Astrocyte (in vitro differentiated cells and primary cell): ENCODE measurements around the gene BMF. TPM values are rescaled to one million over a fixed set of nuclear protein-coding genes. Genes with fewer than 3 reads are reported as not detected.

Source experiments
- DNase-seq: peaks from one replicate; pipeline ENCODE4 v3.0.0-alpha.2; 2010; ENCODE audit warnings: low read depth
- FAIRE-seq: peaks from 2 replicates; lab custom pipeline; 2011; peaks lifted over from hg19 to GRCh38; lab: Jason Lieb, UNC
- H2AFZ ChIP-seq: 2 replicates; pipeline ENCODE4 v1.6.0; 2012; ENCODE audit warnings: low read depth, low read length, inconsistent platforms
- H3K27ac ChIP-seq: 2 replicates; pipeline ENCODE4 v1.5.1; 2011; ENCODE audit warnings: low read depth, low read length, inconsistent platforms
- H3K27me3 ChIP-seq: 2 replicates; pipeline ENCODE4 v1.6.0; 2011; ENCODE audit warnings: low read length, inconsistent platforms; ENCODE audit not compliant: insufficient read depth
- H3K36me3 ChIP-seq: 2 replicates; pipeline ENCODE4 v1.5.1; 2011; ENCODE audit warnings: low read length, inconsistent platforms; ENCODE audit not compliant: insufficient read depth
- H3K4me1 ChIP-seq: 2 replicates; pipeline ENCODE4 v1.5.1; 2011; ENCODE audit warnings: low read length, inconsistent platforms; ENCODE audit not compliant: insufficient read depth
- H3K4me2 ChIP-seq: 2 replicates; pipeline ENCODE4 v1.6.0; 2012; ENCODE audit warnings: low read length, inconsistent platforms
- H3K4me3 ChIP-seq: 2 replicates; pipeline ENCODE4 v1.5.1; 2011; ENCODE audit warnings: low read depth, mild to moderate bottlenecking, low read length, inconsistent platforms; ENCODE audit not compliant: insufficient read depth
- H3K79me2 ChIP-seq: 2 replicates; pipeline ENCODE4 v1.6.0; 2012; ENCODE audit warnings: mild to moderate bottlenecking, low read length, inconsistent platforms; ENCODE audit not compliant: insufficient read depth
- H3K9ac ChIP-seq: 2 replicates; pipeline ENCODE4 v1.6.0; 2012; ENCODE audit warnings: mild to moderate bottlenecking, low read length, inconsistent platforms
- H3K9me3 ChIP-seq: 2 replicates; pipeline ENCODE4 v1.5.1; 2012; ENCODE audit warnings: low read depth, mild to moderate bottlenecking, low read length, inconsistent platforms; ENCODE audit not compliant: insufficient read depth
- H4K20me1 ChIP-seq: 2 replicates; pipeline ENCODE4 v1.6.0; 2012; ENCODE audit warnings: low read length, inconsistent platforms; ENCODE audit not compliant: insufficient read depth
- H3K27ac Mint-ChIP-seq: one replicate; pipeline ENCODE4 v1.8.0; 2021; ENCODE audit warnings: mild to moderate bottlenecking, mixed read lengths; ENCODE audit not compliant: unreplicated experiment
- H3K27me3 Mint-ChIP-seq: one replicate; pipeline ENCODE4 v1.8.0; 2021; ENCODE audit warnings: low read depth, mixed read lengths; ENCODE audit not compliant: unreplicated experiment
- H3K36me3 Mint-ChIP-seq: one replicate; pipeline ENCODE4 v1.8.0; 2021; ENCODE audit warnings: low read depth, mixed read lengths; ENCODE audit not compliant: unreplicated experiment
- H3K4me1 Mint-ChIP-seq: one replicate; pipeline ENCODE4 v1.8.0; 2021; ENCODE audit warnings: low read depth, mixed read lengths; ENCODE audit not compliant: unreplicated experiment
- H3K4me3 Mint-ChIP-seq: one replicate; pipeline ENCODE4 v1.8.0; 2021; ENCODE audit warnings: mild to moderate bottlenecking, moderate library complexity, mixed read lengths; ENCODE audit not compliant: unreplicated experiment
- H3K9me3 Mint-ChIP-seq: one replicate; pipeline ENCODE4 v1.8.0; 2021; ENCODE audit warnings: mild to moderate bottlenecking, mixed read lengths; ENCODE audit not compliant: unreplicated experiment
- CTCF ChIP-seq: IDR thresholded peaks from 2 replicates; pipeline ENCODE4 v1.5.1; 2011; ENCODE audit warnings: low read depth, mild to moderate bottlenecking, inconsistent platforms, low read length, moderate library complexity; ENCODE audit not compliant: insufficient read depth
- EZH2 ChIP-seq: IDR thresholded peaks from 2 replicates; pipeline ENCODE4 v1.6.1; 2012; ENCODE audit warnings: mild to moderate bottlenecking, low read length, inconsistent platforms; ENCODE audit not compliant: insufficient read depth
- total RNA-seq: library from RNA; stranded (reverse); gene quantifications from 2 replicates; pipeline ENCODE4 v1.2.1, GENCODE V29; 2021

Gene BMF
- total RNA-seq, 1 donor from 2014 or later, result 31.8 TPM

- Mint-ChIP-seq H3K9me3 (no peaks in the 10 kb centered on the region), H3K4me1 (peaks cover 9% of the 10 kb centered on the region), H3K4me3 (no peak overlapping the region), H3K36me3 (no peaks in the 10 kb centered on the region), H3K27me3 (no peaks in the 10 kb centered on the region), H3K27ac (no peak overlapping the region)
- no peak overlapping the region for H3K9ac ChIP-seq
- no peak overlapping the region for H3K4me3 ChIP-seq
- no peak overlapping the region for H3K27ac ChIP-seq
- FAIRE-seq (no peak), DNase-seq (no peak)
- no peaks in the 10 kb centered on the region for H4K20me1 ChIP-seq
- no peak overlapping the region for H3K4me2 ChIP-seq
- no peak for TF ChIP-seq CTCF
- no peak for TF ChIP-seq EZH2
- H3K9me3 ChIP-seq, result no peaks in the 10 kb centered on the region
- no peaks in the 10 kb centered on the region for H3K36me3 ChIP-seq
- peaks cover 10% of the 10 kb centered on the region for H3K4me1 ChIP-seq
- H3K79me2 ChIP-seq, result no peaks in the 10 kb centered on the region
- H2AFZ ChIP-seq, result no peak overlapping the region
- no peaks in the 10 kb centered on the region for H3K27me3 ChIP-seq
These were observed 36.3 kb downstream of the BMF start for GRCh38 chr15:40072216-40072990.

- no peaks in the 10 kb centered on the region for H3K36me3 ChIP-seq
- TF ChIP-seq CTCF (no peak), EZH2 (no peak)
- Mint-ChIP-seq H3K9me3 (no peaks in the 10 kb centered on the region), H3K27ac (no peak overlapping the region), H3K27me3 (no peaks in the 10 kb centered on the region), H3K36me3 (peaks cover 2% of the 10 kb centered on the region), H3K4me1 (peaks cover 7% of the 10 kb centered on the region), H3K4me3 (no peak overlapping the region)
- H3K27ac ChIP-seq, result no peak overlapping the region
- peaks cover 13% of the 10 kb centered on the region for H3K4me1 ChIP-seq
- H3K9ac ChIP-seq, result no peak overlapping the region
- no peaks in the 10 kb centered on the region for H3K27me3 ChIP-seq
- no peaks in the 10 kb centered on the region for H3K9me3 ChIP-seq
- H3K79me2 ChIP-seq, result no peaks in the 10 kb centered on the region
- no peak overlapping the region for H3K4me3 ChIP-seq
- no peak for DNase-seq
- no peaks in the 10 kb centered on the region for H4K20me1 ChIP-seq
- FAIRE-seq, result no peak
- H3K4me2 ChIP-seq, result no peak overlapping the region
- H2AFZ ChIP-seq, result no peak overlapping the region
These were observed 38.0 kb downstream of the BMF start for GRCh38 chr15:40070608-40071218.

GRCh38 chr15:40070166-40070557 lies 38.5 kb downstream of the BMF start:
- Histone ChIP-seq H3K4me1 (peaks cover 9% of the 10 kb centered on the region), H4K20me1 (no peaks in the 10 kb centered on the region), H3K27ac (no peak overlapping the region), H3K9ac (no peak overlapping the region), H3K4me3 (no peak overlapping the region), H3K79me2 (no peaks in the 10 kb centered on the region), H3K9me3 (no peaks in the 10 kb centered on the region), H3K27me3 (no peaks in the 10 kb centered on the region), H3K4me2 (no peak overlapping the region), H2AFZ (no peak overlapping the region), H3K36me3 (no peaks in the 10 kb centered on the region)
- no peak for FAIRE-seq
- no peak overlapping the region for H3K4me3 Mint-ChIP-seq
- TF ChIP-seq CTCF (no peak), EZH2 (no peak)
- H3K27me3 Mint-ChIP-seq, result no peaks in the 10 kb centered on the region
- H3K27ac Mint-ChIP-seq, result peak overlapping the region; percentile 47
- DNase-seq, result no peak
- H3K4me1 Mint-ChIP-seq, result peaks cover 2% of the 10 kb centered on the region
- peaks cover 2% of the 10 kb centered on the region for H3K36me3 Mint-ChIP-seq
- no peaks in the 10 kb centered on the region for H3K9me3 Mint-ChIP-seq
